HL-60 (cell line): ENCODE results near the gene LTBP3.

Experiments
- DNase-seq, 2 experiments: peaks; one replicate each; pipeline ENCODE4 v3.0.0-alpha.2; 2010 to 2020; ENCODE audit warnings: low read depth in 1 of 2, low spot score in 1 of 2
- H3K27ac ChIP-seq: fragments of 250-450 bp; sonication (Bioruptor Pico); replicated peaks from 2 replicates; pipeline ENCODE4 v1.5.1; 2020; ENCODE audit warnings: mild to moderate bottlenecking, moderate library complexity
- H3K27me3 ChIP-seq: fragments of 250-450 bp; sonication (Bioruptor Pico); 2 replicates; pipeline ENCODE4 v1.5.1; 2021; ENCODE audit warnings: mild to moderate bottlenecking, moderate library complexity; ENCODE audit not compliant: insufficient read depth, poor library complexity, severe bottlenecking
- H3K4me3 ChIP-seq: replicated peaks from 2 replicates; pipeline ENCODE4 v1.5.1; 2011; ENCODE audit warnings: mild to moderate bottlenecking, control low read depth, low read length; ENCODE audit not compliant: insufficient read depth
- GABPA ChIP-seq: IDR thresholded peaks from 2 replicates; pipeline ENCODE4 v1.6.1; 2012; ENCODE audit warnings: low read depth
- POLR2AphosphoS5 ChIP-seq: IDR thresholded peaks from 2 replicates; pipeline ENCODE4 v1.6.1; 2012; ENCODE audit warnings: low read depth
- SPI1 ChIP-seq: IDR thresholded peaks from 2 replicates; pipeline ENCODE4 v1.6.1; 2012; ENCODE audit warnings: low read depth, mild to moderate bottlenecking, borderline replicate concordance
- TF ChIP-seq, protein P1 (sequence below): IDR thresholded peaks from one replicate; pipeline ENCODE4 v1.5.1; 2011; ENCODE audit warnings: low read length, control low read depth, inconsistent platforms; ENCODE audit not compliant: insufficient read depth
- TF ChIP-seq, protein P2 (sequence below): IDR thresholded peaks from 2 replicates; pipeline ENCODE4 v1.6.1; 2012; ENCODE audit warnings: low read depth; ENCODE audit not compliant: insufficient replicate concordance

Gene LTBP3

GRCh38 chr11:65579291-65579690 is 21.1 kb upstream of the LTBP3 start:
- Histone ChIP-seq H3K27me3 (no peaks in the 10 kb centered on the region), H3K4me3 (no peak overlapping the region), H3K27ac (no peak overlapping the region)
- no peak for TF ChIP-seq POLR2AphosphoS5
- DNase-seq: peak; percentile 56 to 73

GRCh38 chr11:65578667-65579066 is 20.5 kb upstream of the LTBP3 start:
- Histone ChIP-seq H3K27ac (no peak overlapping the region; the same call in 1 of the 2 replicates), H3K4me3 (no peak overlapping the region)
- TF ChIP-seq, protein P1, sequence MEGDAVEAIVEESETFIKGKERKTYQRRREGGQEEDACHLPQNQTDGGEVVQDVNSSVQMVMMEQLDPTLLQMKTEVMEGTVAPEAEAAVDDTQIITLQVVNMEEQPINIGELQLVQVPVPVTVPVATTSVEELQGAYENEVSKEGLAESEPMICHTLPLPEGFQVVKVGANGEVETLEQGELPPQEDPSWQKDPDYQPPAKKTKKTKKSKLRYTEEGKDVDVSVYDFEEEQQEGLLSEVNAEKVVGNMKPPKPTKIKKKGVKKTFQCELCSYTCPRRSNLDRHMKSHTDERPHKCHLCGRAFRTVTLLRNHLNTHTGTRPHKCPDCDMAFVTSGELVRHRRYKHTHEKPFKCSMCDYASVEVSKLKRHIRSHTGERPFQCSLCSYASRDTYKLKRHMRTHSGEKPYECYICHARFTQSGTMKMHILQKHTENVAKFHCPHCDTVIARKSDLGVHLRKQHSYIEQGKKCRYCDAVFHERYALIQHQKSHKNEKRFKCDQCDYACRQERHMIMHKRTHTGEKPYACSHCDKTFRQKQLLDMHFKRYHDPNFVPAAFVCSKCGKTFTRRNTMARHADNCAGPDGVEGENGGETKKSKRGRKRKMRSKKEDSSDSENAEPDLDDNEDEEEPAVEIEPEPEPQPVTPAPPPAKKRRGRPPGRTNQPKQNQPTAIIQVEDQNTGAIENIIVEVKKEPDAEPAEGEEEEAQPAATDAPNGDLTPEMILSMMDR: no peak
- TF ChIP-seq SPI1 (no peak), POLR2AphosphoS5 (no peak), GABPA (no peak)
- TF ChIP-seq, protein P2, sequence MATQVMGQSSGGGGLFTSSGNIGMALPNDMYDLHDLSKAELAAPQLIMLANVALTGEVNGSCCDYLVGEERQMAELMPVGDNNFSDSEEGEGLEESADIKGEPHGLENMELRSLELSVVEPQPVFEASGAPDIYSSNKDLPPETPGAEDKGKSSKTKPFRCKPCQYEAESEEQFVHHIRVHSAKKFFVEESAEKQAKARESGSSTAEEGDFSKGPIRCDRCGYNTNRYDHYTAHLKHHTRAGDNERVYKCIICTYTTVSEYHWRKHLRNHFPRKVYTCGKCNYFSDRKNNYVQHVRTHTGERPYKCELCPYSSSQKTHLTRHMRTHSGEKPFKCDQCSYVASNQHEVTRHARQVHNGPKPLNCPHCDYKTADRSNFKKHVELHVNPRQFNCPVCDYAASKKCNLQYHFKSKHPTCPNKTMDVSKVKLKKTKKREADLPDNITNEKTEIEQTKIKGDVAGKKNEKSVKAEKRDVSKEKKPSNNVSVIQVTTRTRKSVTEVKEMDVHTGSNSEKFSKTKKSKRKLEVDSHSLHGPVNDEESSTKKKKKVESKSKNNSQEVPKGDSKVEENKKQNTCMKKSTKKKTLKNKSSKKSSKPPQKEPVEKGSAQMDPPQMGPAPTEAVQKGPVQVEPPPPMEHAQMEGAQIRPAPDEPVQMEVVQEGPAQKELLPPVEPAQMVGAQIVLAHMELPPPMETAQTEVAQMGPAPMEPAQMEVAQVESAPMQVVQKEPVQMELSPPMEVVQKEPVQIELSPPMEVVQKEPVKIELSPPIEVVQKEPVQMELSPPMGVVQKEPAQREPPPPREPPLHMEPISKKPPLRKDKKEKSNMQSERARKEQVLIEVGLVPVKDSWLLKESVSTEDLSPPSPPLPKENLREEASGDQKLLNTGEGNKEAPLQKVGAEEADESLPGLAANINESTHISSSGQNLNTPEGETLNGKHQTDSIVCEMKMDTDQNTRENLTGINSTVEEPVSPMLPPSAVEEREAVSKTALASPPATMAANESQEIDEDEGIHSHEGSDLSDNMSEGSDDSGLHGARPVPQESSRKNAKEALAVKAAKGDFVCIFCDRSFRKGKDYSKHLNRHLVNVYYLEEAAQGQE: no peak

GRCh38 chr11:65578134-65578533 is 20.0 kb upstream of the LTBP3 start:
- no peak for DNase-seq
- TF ChIP-seq, protein P2: no peak
- TF ChIP-seq SPI1: no peak
- TF ChIP-seq POLR2AphosphoS5: no peak
- no peak for TF ChIP-seq GABPA
- TF ChIP-seq, protein P1: no peak
- Histone ChIP-seq H3K27ac (peak overlapping the region; percentile 77), H3K4me3 (peak overlapping the region; percentile 81), H3K27me3 (no peaks in the 10 kb centered on the region)

More at GRCh38 chr11:65578667-65579066, 20.5 kb upstream of the LTBP3 start:
- no peaks in the 10 kb centered on the region for H3K27me3 ChIP-seq
- DNase-seq: no peak

GRCh38 chr11:65577756-65578109 is 19.6 kb upstream of the LTBP3 start:
- no peaks in the 10 kb centered on the region for H3K27me3 ChIP-seq
- no peak for DNase-seq
- H3K27ac ChIP-seq: peak overlapping the region; percentile 77
- peak overlapping the region; percentile 81 for H3K4me3 ChIP-seq
- TF ChIP-seq GABPA (no peak), POLR2AphosphoS5 (no peak), SPI1 (no peak)
- TF ChIP-seq, protein P2: no peak
- TF ChIP-seq, protein P1: no peak
